ENCODE data around the gene MTM1. TPM values are rescaled to one million over a fixed set of nuclear protein-coding genes. Genes with fewer than 3 reads are reported as not detected.

The MTM1 gene
- total RNA-seq, 2 donors from 2014 or later, result 9.1 to 10.8 TPM

- no peak overlapping the region for H3K4me3 Mint-ChIP-seq
Observed at GRCh38 chrX:150680974-150681373, 112.6 kb downstream of the MTM1 start.

DNA sequence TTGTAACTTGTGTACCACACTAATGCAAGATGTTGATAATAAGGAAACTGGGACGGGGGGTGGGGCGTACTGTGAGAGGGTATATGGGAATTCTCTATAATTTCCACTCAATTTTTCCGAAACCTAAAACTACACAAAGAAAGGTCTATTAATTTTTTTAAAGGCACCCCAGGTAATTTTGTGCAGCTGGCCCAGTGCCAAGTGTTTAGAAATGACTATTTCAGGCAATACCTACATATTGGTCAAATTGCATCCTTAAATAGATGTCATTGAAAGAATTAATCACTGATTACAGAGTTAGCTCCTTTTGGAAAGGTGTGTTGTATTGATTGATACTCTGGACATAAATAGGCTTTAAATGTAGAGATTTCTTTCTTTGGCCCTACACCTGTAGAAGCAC lies 114.7 kb downstream of the MTM1 start:
- H3K9me3 Mint-ChIP-seq, result no peaks in the 10 kb centered on the region
- ATAC-seq (no peak), DNase-seq (ENCODE audit: low spot score) (no peak)
- peaks cover 0 to 17% of the 10 kb centered on the region in 2 donors for H3K27me3 Mint-ChIP-seq
- no peak overlapping the region for H3K4me3 Mint-ChIP-seq
- H3K36me3 Mint-ChIP-seq, result no peaks in the 10 kb centered on the region
- H3K27ac Mint-ChIP-seq, result no peak overlapping the region
- peaks cover 0 to 2% of the 10 kb centered on the region in 2 donors for H3K4me1 Mint-ChIP-seq (ENCODE audit: low read depth in 2 of 2)

More at GRCh38 chrX:150680974-150681373, 112.6 kb downstream of the MTM1 start:
- H3K4me1 Mint-ChIP-seq (ENCODE audit: low read depth in 2 of 2), result peaks cover 0 to 2% of the 10 kb centered on the region in 2 donors
- ATAC-seq, result no peak
- H3K9me3 Mint-ChIP-seq, result no peaks in the 10 kb centered on the region
- peaks cover 0 to 21% of the 10 kb centered on the region in 2 donors for H3K27me3 Mint-ChIP-seq
- no peak overlapping the region for H3K27ac Mint-ChIP-seq
- DNase-seq (ENCODE audit: low spot score), result no peak
- no peaks in the 10 kb centered on the region for H3K36me3 Mint-ChIP-seq

DNA sequence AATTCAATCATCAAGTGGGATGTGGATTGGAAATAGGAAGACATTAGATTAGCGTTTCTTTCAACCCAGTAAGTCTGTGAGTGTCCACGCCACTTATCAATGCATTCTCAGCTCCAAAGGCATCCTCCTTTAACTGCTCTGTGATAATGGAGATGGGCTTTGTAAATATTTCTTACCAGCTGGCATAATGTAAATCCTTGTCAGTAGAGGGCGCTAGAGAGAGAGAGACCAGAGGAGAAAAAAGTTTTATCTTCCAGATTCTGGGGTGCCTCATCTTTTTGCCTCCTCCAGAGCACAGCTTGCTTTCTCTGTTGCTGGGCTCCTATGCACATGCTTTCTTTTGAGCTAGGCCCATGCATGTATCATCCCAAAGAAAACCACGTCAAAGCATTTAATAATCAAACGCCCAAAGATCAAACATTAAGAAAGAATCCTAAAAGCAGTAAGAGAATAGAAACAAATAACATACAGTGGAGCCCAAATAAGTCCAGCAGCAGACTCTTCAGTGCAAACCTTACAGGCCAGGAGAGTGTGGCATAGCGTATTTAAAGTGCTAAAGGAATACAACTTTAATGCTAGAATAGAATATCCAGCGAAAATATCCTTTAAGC lies 115.2 kb downstream of the MTM1 start:
- DNase-seq (ENCODE audit: low spot score), result no peak
- H3K9me3 Mint-ChIP-seq, result no peaks in the 10 kb centered on the region
- peaks cover 0 to 2% of the 10 kb centered on the region in 2 donors for H3K4me1 Mint-ChIP-seq (ENCODE audit: low read depth in 2 of 2)
- peaks cover 0 to 13% of the 10 kb centered on the region in 2 donors for H3K27me3 Mint-ChIP-seq
- no peak for ATAC-seq
- no peak overlapping the region for H3K27ac Mint-ChIP-seq
- H3K4me3 Mint-ChIP-seq, result no peak overlapping the region
- H3K36me3 Mint-ChIP-seq, result no peaks in the 10 kb centered on the region

DNA sequence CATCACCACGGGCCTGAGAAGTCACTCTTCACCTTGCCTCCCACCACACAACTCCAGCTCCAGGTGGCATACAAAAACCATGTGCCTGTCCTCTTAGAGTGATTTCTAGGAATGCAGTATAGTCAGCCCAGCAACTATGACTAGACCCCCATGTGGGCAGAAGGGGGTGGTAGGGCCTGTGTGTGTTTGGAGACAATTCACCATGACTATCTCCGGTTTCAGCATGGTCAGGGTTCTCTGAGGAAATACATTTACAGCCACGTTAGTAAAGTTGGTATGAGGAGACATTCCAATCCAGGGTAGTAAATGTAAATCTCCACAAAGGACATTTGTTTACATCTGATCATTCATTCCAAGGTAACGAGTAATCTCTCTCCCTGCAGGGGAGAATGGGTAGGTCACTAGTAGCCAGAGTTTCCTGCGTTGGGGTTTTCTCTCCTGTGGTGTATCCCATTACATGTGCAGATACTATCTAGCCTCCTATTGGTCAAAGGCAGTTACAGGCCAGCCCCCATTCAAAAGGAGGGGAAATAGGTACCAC lies 120.6 kb downstream of the MTM1 start:
- H3K4me3 Mint-ChIP-seq, result no peak overlapping the region
- H3K27ac Mint-ChIP-seq, result no peak overlapping the region
- ATAC-seq (no peak), DNase-seq (ENCODE audit: low spot score) (no peak)
- H3K4me1 Mint-ChIP-seq (ENCODE audit: low read depth in 2 of 2), result peaks cover 9 to 19% of the 10 kb centered on the region in 2 donors
- H3K9me3 Mint-ChIP-seq, result no peaks in the 10 kb centered on the region
- no peaks in the 10 kb centered on the region for H3K36me3 Mint-ChIP-seq
- peaks cover 0 to 6% of the 10 kb centered on the region in 2 donors for H3K27me3 Mint-ChIP-seq

DNA sequence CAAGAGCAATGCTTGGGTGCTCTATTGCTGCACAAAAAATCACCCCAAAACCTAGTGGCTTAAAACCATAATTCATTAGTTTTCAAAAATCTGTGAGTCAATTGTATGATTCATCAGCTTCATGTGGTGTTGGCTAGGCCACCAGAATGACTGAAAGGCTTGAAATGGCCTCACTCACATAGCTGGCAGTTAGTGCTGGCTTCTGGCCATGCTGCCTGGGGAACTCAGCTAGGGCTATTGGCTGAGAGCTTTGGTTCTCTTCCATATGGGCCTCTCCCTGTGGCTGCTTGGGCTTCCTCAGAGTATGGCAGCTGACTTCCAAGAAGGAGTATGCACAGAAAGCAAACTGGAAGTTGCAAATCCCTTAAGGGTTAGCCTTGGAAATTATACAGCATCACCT lies 121.7 kb downstream of the MTM1 start:
- no peak for DNase-seq (ENCODE audit: low spot score)

DNA sequence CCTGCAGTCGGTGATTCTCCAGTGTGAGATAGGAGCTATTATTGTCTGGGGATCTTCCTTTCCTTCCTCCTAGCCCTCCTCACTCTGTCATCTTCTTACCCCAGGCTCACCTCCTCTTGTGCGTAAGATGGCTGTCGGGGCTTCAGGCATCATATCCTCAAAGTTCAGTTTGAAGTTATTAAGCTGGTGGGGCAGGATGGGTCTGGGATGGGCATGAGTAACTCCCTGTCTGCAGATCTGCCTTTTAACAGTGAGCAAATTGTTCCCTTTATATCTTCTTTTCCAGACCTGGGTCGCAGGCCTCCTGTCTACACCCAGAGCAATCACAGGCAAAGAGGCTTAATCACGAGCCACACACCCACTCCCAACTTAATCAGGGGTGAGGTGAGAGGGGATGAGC lies 123.9 kb downstream of the MTM1 start:
- Mint-ChIP-seq H3K9me3 (no peaks in the 10 kb centered on the region), H3K27ac (peak overlapping the region; percentile 83 to 89), H3K36me3 (no peaks in the 10 kb centered on the region), H3K4me3 (peak overlapping the region; percentile 88), H3K27me3 (peaks cover 0 to 5% of the 10 kb centered on the region in 2 donors), H3K4me1 (ENCODE audit: low read depth in 2 of 2) (peaks cover 37 to 42% of the 10 kb centered on the region in 2 donors)
- ATAC-seq, result no peak
- DNase-seq (ENCODE audit: low spot score), result no peak

More for the DNA sequence above, 121.7 kb downstream of the MTM1 start:
- Mint-ChIP-seq H3K27me3 (peaks cover 0 to 6% of the 10 kb centered on the region in 2 donors), H3K36me3 (no peaks in the 10 kb centered on the region), H3K27ac (no peak overlapping the region), H3K9me3 (no peaks in the 10 kb centered on the region), H3K4me1 (ENCODE audit: low read depth in 2 of 2) (peaks cover 17 to 25% of the 10 kb centered on the region in 2 donors), H3K4me3 (no peak overlapping the region)
- ATAC-seq, result no peak

DNA sequence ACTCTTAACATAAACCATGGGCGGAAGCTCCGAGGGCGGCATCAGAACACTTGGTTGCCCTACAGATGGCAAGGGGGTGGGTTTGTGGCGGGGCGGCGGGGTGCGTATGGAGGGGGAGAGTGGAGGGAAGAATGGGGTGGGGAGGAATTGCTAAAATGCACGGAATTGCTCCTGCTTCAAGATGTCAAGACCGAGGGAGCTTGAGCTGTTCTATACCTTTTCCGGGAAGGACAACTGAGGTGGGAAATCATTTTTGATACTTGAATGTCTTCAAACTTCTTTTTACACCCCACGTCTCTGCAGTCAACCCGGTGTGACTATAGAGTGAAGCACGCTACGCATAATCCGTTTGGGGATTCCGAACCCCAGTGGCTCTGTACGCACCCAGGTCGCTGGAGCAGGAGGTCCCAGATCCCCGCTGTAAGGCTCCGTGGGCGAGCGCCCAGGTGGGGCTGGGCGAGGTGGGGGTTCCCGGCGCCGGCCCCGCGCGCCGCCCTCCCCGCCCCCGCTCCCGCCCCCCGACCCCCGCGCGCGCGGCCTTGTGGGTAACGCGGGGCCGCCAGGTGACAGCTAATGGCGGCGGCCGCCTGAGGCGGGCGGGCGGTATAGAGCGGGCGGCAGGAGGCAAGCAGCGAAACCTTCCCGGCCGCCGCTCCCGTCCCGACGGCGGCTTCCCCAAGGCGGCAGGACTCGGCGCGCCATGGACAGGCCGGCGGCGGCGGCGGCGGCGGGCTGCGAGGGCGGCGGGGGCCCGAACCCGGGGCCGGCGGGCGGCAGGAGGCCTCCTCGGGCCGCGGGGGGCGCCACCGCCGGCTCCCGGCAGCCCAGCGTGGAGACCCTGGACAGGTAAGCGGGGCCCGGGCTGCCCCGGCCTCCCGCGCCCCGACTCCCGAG lies 124.7 kb downstream of the MTM1 start, which contains the start of gene MTMR1:
Gene MTMR1, plus strand, starts transcription at position 566 of the 894 bp plus-strand sequence. Its CDS starts 135 bp downstream, at position 701.
- Mint-ChIP-seq H3K4me1 (ENCODE audit: low read depth in 2 of 2) (peaks cover 40 to 43% of the 10 kb centered on the region in 2 donors), H3K27me3 (peaks cover 0 to 5% of the 10 kb centered on the region in 2 donors), H3K9me3 (no peaks in the 10 kb centered on the region), H3K4me3 (peak within 1 kb of the TSS; percentile 88), H3K27ac (peak within 1 kb of the TSS; percentile 89 to 91), H3K36me3 (no peaks in the 10 kb centered on the region)
- DNase-seq (ENCODE audit: low spot score), result no peak
- ATAC-seq, result peak; percentile 72 to 77

- peaks cover 0 to 5% of the 10 kb centered on the region in 2 donors for H3K27me3 Mint-ChIP-seq
- no peaks in the 10 kb centered on the region for H3K36me3 Mint-ChIP-seq
- ATAC-seq, result peak; percentile 69 to 70
- peak overlapping the region; percentile 36 to 91 for H3K27ac Mint-ChIP-seq
- no peaks in the 10 kb centered on the region for H3K9me3 Mint-ChIP-seq
- DNase-seq (ENCODE audit: low spot score), result peak; percentile 73
- peak overlapping the region; percentile 84 for H3K4me3 Mint-ChIP-seq
- peaks cover 40 to 43% of the 10 kb centered on the region in 2 donors for H3K4me1 Mint-ChIP-seq (ENCODE audit: low read depth in 2 of 2)
Observed at GRCh38 chrX:150693725-150694574, 125.5 kb downstream of the MTM1 start.

- H3K36me3 Mint-ChIP-seq, result no peaks in the 10 kb centered on the region
- DNase-seq (ENCODE audit: low spot score) (no peak), ATAC-seq (peak; percentile 15 to 34)
- peak overlapping the region; percentile 36 to 91 for H3K27ac Mint-ChIP-seq
- H3K4me1 Mint-ChIP-seq (ENCODE audit: low read depth in 2 of 2), result peaks cover 40 to 43% of the 10 kb centered on the region in 2 donors
- H3K4me3 Mint-ChIP-seq, result peak overlapping the region; percentile 84
- H3K9me3 Mint-ChIP-seq, result no peaks in the 10 kb centered on the region
- peaks cover 0 to 5% of the 10 kb centered on the region in 2 donors for H3K27me3 Mint-ChIP-seq
Observed at GRCh38 chrX:150694738-150695410, 126.5 kb downstream of the MTM1 start.

- peak overlapping the region; percentile 84 for H3K4me3 Mint-ChIP-seq
- DNase-seq (ENCODE audit: low spot score), result no peak
- ATAC-seq, result peak; percentile 25 to 43
- peaks cover 0 to 5% of the 10 kb centered on the region in 2 donors for H3K27me3 Mint-ChIP-seq
- peaks cover 39 to 43% of the 10 kb centered on the region in 2 donors for H3K4me1 Mint-ChIP-seq (ENCODE audit: low read depth in 2 of 2)
- no peaks in the 10 kb centered on the region for H3K9me3 Mint-ChIP-seq
- no peaks in the 10 kb centered on the region for H3K36me3 Mint-ChIP-seq
- peak overlapping the region; percentile 36 to 91 for H3K27ac Mint-ChIP-seq
Observed at GRCh38 chrX:150696331-150696730, 127.9 kb downstream of the MTM1 start.

DNA sequence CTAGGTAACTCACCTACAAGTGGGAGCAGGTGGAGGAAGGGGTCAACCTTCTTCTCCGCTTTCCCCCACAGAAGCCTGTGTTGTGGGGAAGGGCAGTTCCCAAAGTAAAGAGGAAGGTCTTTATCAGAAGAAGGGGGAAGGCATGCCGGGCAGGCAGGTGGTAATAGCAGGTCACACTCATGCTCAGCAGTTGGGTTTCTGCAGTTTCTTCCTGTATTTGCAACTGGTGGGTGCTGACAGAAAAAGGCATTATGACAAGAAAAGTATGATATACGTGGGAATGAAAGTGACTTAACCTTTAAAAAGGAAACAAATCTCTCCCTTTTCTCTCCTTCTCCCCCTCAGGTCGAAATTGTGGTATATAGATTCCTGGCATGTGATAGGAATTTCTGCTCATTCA lies 128.4 kb downstream of the MTM1 start:
- peak overlapping the region; percentile 84 for H3K4me3 Mint-ChIP-seq
- peak overlapping the region; percentile 78 to 91 for H3K27ac Mint-ChIP-seq
- DNase-seq (ENCODE audit: low spot score), result no peak
- no peaks in the 10 kb centered on the region for H3K9me3 Mint-ChIP-seq
- H3K36me3 Mint-ChIP-seq, result no peaks in the 10 kb centered on the region
- H3K4me1 Mint-ChIP-seq (ENCODE audit: low read depth in 2 of 2), result peaks cover 33 to 43% of the 10 kb centered on the region in 2 donors
- peaks cover 0 to 3% of the 10 kb centered on the region in 2 donors for H3K27me3 Mint-ChIP-seq
- no peak for ATAC-seq

DNA sequence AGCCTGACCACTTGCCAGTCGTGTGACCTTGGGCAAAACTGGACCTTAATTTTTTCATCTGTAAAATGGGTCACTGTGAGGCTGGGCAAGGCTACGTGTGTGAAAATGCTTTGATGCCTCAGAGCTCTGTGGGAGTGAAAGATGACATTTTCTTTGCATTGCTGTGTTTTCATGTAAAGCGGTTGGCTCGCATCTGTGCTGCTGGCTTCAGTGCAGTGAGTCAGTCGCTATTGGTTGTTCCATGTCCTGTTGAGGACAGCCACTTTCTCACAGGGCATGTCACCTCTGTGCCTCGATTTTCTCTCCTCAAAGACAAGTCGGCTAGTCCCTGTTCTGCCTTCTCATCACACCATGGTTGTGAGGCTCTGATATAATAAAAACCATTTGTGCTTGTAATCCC lies 129.2 kb downstream of the MTM1 start:
- H3K27ac Mint-ChIP-seq, result peak overlapping the region; percentile 78 to 91
- peak; percentile 18 to 46 for ATAC-seq
- DNase-seq (ENCODE audit: low spot score), result no peak
- no peaks in the 10 kb centered on the region for H3K9me3 Mint-ChIP-seq
- H3K4me3 Mint-ChIP-seq, result peak overlapping the region; percentile 84
- H3K27me3 Mint-ChIP-seq, result peaks cover 0 to 3% of the 10 kb centered on the region in 2 donors
- H3K36me3 Mint-ChIP-seq, result no peaks in the 10 kb centered on the region
- H3K4me1 Mint-ChIP-seq (ENCODE audit: low read depth in 2 of 2), result peaks cover 26 to 35% of the 10 kb centered on the region in 2 donors
